Nephron progenitor cell (in vitro differentiated cells): Measurements from ENCODE around the gene SRD5A1.
A peak's percentile ranks its signal among the peaks of the same experiment; 100 is the strongest.

Source experiments
- DNase-seq: peaks from one replicate; pipeline ENCODE4 v3.0.0; 2021
- H3K27ac Mint-ChIP-seq: 2 replicates; pipeline ENCODE4 v1.8.0; 2021; ENCODE audit warnings: mild to moderate bottlenecking, moderate library complexity, mixed read lengths
- H3K27me3 Mint-ChIP-seq: 2 replicates; pipeline ENCODE4 v1.8.0; 2021; ENCODE audit warnings: mild to moderate bottlenecking, low read depth, mixed read lengths; ENCODE audit not compliant: poor library complexity
- H3K36me3 Mint-ChIP-seq: 2 replicates; pipeline ENCODE4 v1.8.0; 2021; ENCODE audit warnings: low read depth, mixed read lengths
- H3K4me1 Mint-ChIP-seq: 2 replicates; pipeline ENCODE4 v1.8.0; 2021; ENCODE audit warnings: mixed read lengths
- H3K4me3 Mint-ChIP-seq: 2 replicates; pipeline ENCODE4 v1.8.0; 2021; ENCODE audit warnings: mild to moderate bottlenecking, moderate library complexity, mixed read lengths
- H3K9me3 Mint-ChIP-seq: 2 replicates; pipeline ENCODE4 v1.8.0; 2021; ENCODE audit warnings: mild to moderate bottlenecking, moderate library complexity, mixed read lengths
- TF ChIP-seq, protein P1 (sequence below): fragments of 200-600 bp; sonication (generic); IDR thresholded peaks from 2 replicates; pipeline ENCODE4 v1.5.0; 2021; ENCODE audit warnings: antibody characterized with exemption

Gene SRD5A1

DNA sequence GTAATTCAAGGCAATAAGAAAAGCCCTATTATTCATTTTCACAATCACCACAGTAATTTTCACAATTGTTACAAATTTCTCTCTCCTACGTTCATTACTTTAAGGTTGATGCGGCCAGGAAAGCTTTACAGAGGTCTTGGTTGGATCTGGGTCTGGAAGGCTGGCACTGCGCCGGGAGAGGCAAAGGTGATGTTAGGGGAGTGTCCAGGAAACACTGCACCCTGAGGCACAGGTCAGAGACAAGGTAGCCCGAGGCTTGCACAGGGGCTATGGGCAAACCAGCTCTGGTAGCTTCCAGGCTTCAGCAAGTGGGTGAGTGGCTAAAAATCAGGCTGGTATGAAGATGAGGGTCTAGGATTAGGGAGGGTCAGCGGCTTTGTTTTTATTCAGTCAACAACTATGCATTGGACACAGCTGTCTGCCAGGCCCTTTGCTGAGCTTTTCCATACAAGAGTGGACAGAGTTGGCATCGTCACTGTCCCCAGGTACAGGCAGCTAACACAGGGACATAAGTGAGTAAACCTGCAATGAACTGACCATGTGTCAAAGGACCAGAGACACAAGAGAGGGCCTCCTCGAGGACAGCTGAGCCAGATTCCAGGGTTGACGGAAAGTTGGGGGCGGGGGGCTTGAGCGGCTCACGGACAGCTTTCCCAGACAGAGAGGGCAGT, 67.6 kb downstream of the SRD5A1 start:
- no peaks in the 10 kb centered on the region for H3K9me3 Mint-ChIP-seq
- no peaks in the 10 kb centered on the region for H3K36me3 Mint-ChIP-seq
- DNase-seq, result no peak
- H3K4me3 Mint-ChIP-seq, result no peak overlapping the region
- H3K27ac Mint-ChIP-seq, result no peak overlapping the region
- no peaks in the 10 kb centered on the region for H3K4me1 Mint-ChIP-seq
- peaks cover 25% of the 10 kb centered on the region for H3K27me3 Mint-ChIP-seq
- TF ChIP-seq, protein P1, sequence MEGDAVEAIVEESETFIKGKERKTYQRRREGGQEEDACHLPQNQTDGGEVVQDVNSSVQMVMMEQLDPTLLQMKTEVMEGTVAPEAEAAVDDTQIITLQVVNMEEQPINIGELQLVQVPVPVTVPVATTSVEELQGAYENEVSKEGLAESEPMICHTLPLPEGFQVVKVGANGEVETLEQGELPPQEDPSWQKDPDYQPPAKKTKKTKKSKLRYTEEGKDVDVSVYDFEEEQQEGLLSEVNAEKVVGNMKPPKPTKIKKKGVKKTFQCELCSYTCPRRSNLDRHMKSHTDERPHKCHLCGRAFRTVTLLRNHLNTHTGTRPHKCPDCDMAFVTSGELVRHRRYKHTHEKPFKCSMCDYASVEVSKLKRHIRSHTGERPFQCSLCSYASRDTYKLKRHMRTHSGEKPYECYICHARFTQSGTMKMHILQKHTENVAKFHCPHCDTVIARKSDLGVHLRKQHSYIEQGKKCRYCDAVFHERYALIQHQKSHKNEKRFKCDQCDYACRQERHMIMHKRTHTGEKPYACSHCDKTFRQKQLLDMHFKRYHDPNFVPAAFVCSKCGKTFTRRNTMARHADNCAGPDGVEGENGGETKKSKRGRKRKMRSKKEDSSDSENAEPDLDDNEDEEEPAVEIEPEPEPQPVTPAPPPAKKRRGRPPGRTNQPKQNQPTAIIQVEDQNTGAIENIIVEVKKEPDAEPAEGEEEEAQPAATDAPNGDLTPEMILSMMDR, result no peak

DNA sequence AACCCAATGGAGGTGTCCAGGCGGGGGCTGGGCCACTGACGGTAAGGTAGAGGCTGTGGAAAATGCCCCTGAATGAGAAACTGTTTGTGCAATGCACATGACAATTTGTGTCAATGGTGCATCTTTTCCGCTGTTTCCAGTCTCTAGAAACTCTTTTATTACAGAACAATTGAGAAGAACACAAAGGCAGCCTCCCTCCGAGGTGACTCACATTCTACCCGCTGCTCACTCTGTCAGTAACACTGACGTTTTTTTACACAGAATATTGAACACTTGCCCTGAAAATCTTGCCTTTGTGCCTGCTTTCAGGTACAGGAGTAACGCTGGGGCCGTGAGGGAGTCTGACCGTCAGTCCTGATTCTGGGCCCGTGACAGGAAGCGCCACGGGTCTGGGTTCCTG, 68.3 kb downstream of the SRD5A1 start:
- no peaks in the 10 kb centered on the region for H3K36me3 Mint-ChIP-seq
- peaks cover 23% of the 10 kb centered on the region for H3K27me3 Mint-ChIP-seq

DNA sequence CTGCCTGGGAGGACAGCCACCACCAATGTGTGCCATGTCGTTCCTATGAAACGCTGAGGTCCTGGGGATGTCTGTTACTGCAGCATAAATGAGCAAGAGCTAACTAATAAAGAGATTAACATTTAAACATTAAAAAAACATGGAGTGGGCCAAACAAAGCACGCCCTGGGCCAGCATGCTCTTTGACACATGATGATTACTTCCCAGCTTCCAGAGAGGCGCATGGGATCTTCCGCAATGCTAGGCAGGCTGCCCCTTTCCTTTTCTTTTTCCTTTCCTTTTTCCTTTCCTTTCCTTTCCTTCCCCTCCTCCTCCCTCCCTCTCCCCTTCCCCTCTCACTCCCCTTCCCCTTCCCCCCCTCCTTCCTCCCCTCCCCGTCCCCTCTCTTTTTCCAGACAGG, 69.4 kb downstream of the SRD5A1 start:
- no peaks in the 10 kb centered on the region for H3K4me1 Mint-ChIP-seq
- H3K27ac Mint-ChIP-seq, result no peak overlapping the region
- TF ChIP-seq, protein P1, result no peak
- peaks cover 21% of the 10 kb centered on the region for H3K27me3 Mint-ChIP-seq
- no peaks in the 10 kb centered on the region for H3K9me3 Mint-ChIP-seq
- no peaks in the 10 kb centered on the region for H3K36me3 Mint-ChIP-seq
- H3K4me3 Mint-ChIP-seq, result no peak overlapping the region
- no peak for DNase-seq

More for the DNA sequence above, 68.3 kb downstream of the SRD5A1 start:
- no peak overlapping the region for H3K4me3 Mint-ChIP-seq
- H3K27ac Mint-ChIP-seq, result no peak overlapping the region
- DNase-seq, result no peak
- TF ChIP-seq, protein P1, result no peak
- no peaks in the 10 kb centered on the region for H3K9me3 Mint-ChIP-seq
- H3K4me1 Mint-ChIP-seq, result no peaks in the 10 kb centered on the region

DNA sequence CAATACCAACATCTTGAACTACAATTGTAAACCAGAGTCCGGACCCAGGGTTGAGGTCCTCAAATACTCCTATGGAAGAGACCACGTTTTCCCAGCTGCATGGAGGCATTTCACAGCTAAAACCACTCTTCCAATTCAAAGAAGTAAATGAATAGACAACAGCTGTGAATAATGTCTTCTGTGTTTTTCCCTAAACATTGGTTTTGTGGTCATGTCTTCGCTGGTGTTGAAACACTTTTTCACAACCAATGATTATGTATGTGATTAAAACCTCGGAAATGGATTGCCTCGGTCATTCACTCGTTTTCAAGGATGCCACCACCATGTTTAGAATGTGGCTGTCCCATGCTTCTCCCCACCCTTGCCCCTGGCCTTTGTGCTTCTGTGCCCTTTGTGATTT, 70.6 kb downstream of the SRD5A1 start:
- TF ChIP-seq, protein P1, result no peak
- no peak overlapping the region for H3K4me3 Mint-ChIP-seq
- peaks cover 19% of the 10 kb centered on the region for H3K27me3 Mint-ChIP-seq
- DNase-seq, result no peak
- no peak overlapping the region for H3K27ac Mint-ChIP-seq
- H3K4me1 Mint-ChIP-seq, result peaks cover 4% of the 10 kb centered on the region
- no peaks in the 10 kb centered on the region for H3K9me3 Mint-ChIP-seq
- H3K36me3 Mint-ChIP-seq, result no peaks in the 10 kb centered on the region

DNA sequence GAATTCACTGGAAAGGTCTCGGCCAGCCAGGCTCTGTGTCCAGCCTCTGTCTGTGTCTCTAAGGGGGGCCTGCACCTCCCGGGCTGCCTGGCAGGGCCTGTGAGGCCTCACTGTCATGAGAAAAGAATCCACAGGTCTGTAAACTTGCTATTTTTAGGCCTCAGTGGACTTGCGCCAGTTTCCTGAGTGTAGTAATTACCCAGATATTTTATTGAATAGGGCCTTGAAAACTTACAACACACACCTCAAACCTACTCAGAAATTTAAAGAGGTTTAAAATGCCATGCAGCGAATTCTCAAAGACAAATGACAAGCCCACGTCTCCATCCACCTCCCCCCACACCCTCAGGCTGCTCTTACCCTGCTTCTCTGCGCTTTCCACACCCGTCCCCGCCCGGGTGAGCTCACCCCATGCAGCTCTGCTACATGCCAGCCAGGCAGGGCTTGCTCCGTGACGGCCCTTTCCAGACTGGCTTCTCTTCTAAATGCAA, 71.2 kb downstream of the SRD5A1 start:
- Mint-ChIP-seq H3K27ac (peak overlapping the region; percentile 19), H3K36me3 (no peaks in the 10 kb centered on the region), H3K4me1 (peaks cover 5% of the 10 kb centered on the region), H3K27me3 (peaks cover 19% of the 10 kb centered on the region), H3K4me3 (no peak overlapping the region), H3K9me3 (no peaks in the 10 kb centered on the region)
- no peak for DNase-seq
- TF ChIP-seq, protein P1, result no peak

DNA sequence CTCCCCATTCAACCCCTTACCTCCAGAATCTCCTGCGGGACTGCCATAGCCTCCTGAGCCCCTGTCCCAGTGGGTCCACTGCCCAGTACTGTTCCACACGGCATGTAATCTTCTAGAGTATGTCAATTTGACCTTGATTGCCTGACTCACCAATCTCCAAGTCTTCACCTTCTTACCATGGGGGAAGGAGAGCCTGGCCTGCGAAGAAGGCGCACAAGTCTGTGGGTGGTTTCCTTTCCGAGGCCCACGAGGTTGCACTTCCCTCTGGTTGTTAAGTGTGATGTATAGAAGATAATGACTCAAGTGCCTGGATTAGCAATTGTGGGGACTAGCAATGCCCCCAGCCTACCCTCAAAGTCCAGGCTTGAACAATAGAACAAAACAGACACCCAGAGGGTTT, 71.8 kb downstream of the SRD5A1 start:
- Mint-ChIP-seq H3K27ac (no peak overlapping the region), H3K27me3 (peaks cover 22% of the 10 kb centered on the region), H3K9me3 (no peaks in the 10 kb centered on the region), H3K4me1 (peaks cover 6% of the 10 kb centered on the region), H3K4me3 (no peak overlapping the region), H3K36me3 (no peaks in the 10 kb centered on the region)
- TF ChIP-seq, protein P1, result no peak
- no peak for DNase-seq
